ENCODE results near the gene BCAS3. TPM values are rescaled to one million over a fixed set of nuclear protein-coding genes. Genes with fewer than 3 reads are reported as not detected.

BCAS3 gene
- total and polyA plus RNA-seq, 2 donors (not counting 1 experiment from before 2014, with no cell fraction given): 13.9 to 73.4 TPM

DNA sequence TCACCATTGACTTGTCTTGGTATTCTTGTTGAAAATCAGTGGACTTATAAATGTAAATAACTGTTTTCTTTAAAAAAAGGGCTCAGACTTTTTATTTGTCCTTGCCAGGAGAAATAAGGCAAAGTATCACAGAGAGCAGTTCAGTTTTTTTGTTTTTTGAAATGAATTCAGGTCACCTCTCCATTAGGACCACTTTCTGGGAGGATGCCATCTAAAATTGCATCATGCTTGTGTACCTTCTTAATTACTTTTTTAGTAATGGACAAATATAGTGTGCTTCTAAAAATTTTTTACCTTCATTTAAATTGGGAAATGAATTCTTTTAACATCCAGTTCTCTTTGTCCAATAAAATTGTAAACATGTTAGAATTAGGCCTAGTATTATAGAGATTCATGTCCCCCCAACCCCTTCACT is 210.0 kb downstream of the BCAS3 start:
- H3K27ac Mint-ChIP-seq: no peak overlapping the region
- Histone ChIP-seq H3K4me2 (replicated peaks; ENCODE audit: low read depth, low read length, poor library complexity, severe bottlenecking) (no peak overlapping the region), H3K27me3 (replicated peaks in 1 of 4; ENCODE audit: control extremely low read depth in 1 of 4, control insufficient read depth in 3 of 4, insufficient read depth in 4 of 4, low read length in 3 of 4) (no peaks in the 10 kb centered on the region), H3K79me2 (ENCODE audit: control insufficient read depth, insufficient read depth, low read length) (no peaks in the 10 kb centered on the region), H3K27ac (ENCODE audit: low read length in 2 of 2) (no peak overlapping the region), H3K4me3 (ENCODE audit: control extremely low read depth in 1 of 5, extremely low read depth in 1 of 5, insufficient read depth in 1 of 5, low read depth in 2 of 5, low read length in 4 of 5) (no peak overlapping the region), H3K4me1 (ENCODE audit: control insufficient read depth in 2 of 2, insufficient read depth in 2 of 2, low read length in 2 of 2) (no peaks in the 10 kb centered on the region), H3K9me3 (ENCODE audit: control extremely low read depth in 1 of 3, control insufficient read depth in 2 of 3, insufficient read depth in 1 of 3, low read length in 2 of 3) (no peaks in the 10 kb centered on the region), H2AFZ (ENCODE audit: insufficient read depth, low read depth, low read length, poor library complexity, severe bottlenecking) (no peak overlapping the region), H3K9ac (ENCODE audit: low read length) (no peak overlapping the region), H3K36me3 (replicated peaks in 1 of 2; ENCODE audit: control extremely low read depth in 1 of 2, control insufficient read depth in 1 of 2, extremely low read depth in 1 of 2, insufficient read depth in 2 of 2, low read length in 1 of 2) (no peaks in the 10 kb centered on the region), H4K20me1 (ENCODE audit: control insufficient read depth, insufficient read depth, low read length, poor library complexity, severe bottlenecking) (no peaks in the 10 kb centered on the region)
- TF ChIP-seq EZH2 (IDR thresholded peaks at IDR 0.05; ENCODE audit: borderline replicate concordance, insufficient read depth, low read depth, low read length, poor library complexity, severe bottlenecking): no peak
- TF ChIP-seq CTCF (IDR thresholded peaks at IDR 0.05): no peak
- ChIA-PET CTCF (no interaction called here), POLR2A (no interaction called here)
- DNase-seq (no peak), ATAC-seq (ENCODE audit: low read depth) (no peak)
- intact Hi-C loops (cut with micrococcal nuclease): no loop called here
- H3K4me3 Mint-ChIP-seq: no peak overlapping the region
- no peaks in the 10 kb centered on the region for H3K9me3 Mint-ChIP-seq (ENCODE audit: insufficient read depth)
- no peaks in the 10 kb centered on the region for H3K27me3 Mint-ChIP-seq
- H3K4me1 Mint-ChIP-seq: no peaks in the 10 kb centered on the region

DNA sequence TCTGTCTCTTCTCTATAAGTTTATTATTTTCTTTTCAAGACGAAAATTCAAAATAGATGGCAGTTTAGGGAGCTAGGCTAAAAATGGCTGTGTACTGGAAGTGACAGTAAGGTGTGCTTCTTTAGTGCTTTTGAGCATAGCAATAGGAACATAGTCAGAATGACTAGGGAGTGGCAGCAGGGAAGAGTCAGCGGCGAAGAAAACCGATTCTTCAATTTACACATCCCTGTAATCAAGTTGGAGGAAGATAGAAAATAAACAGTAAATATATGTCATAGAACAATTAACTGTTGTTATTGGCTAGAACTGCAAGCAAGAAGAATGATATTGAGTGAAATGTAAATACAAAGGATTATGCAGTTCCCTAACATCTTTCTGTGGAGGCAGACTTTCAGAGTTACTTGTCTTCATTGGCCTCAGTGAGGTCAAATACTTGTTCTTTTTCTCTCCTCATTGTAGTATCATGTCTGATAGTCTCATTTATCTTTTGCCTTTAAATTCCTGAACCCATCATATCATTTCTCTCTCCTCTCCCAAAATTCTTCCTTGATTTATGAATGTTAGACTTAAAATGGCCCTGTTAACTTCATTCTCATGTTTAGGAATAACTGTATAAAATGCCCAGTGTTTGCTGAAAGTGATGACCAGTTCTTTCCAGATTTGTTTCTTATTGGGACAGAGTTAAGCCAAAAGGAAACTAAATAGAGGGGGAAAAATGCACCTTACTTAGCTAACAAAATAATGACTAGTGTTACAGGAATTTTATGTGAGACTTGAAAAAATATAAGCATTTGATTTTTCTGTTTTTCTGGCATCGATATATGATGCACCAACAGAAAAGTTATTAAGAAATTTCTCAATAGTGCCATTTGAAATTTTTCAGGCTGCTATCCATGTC is 211.4 kb downstream of the BCAS3 start:
- Histone ChIP-seq H3K27ac (ENCODE audit: low read length in 2 of 2) (no peak overlapping the region), H3K79me2 (ENCODE audit: control insufficient read depth, insufficient read depth, low read length) (no peaks in the 10 kb centered on the region), H3K4me1 (ENCODE audit: control insufficient read depth in 2 of 2, insufficient read depth in 2 of 2, low read length in 2 of 2) (no peaks in the 10 kb centered on the region), H4K20me1 (ENCODE audit: control insufficient read depth, insufficient read depth, low read length, poor library complexity, severe bottlenecking) (no peaks in the 10 kb centered on the region), H2AFZ (ENCODE audit: insufficient read depth, low read depth, low read length, poor library complexity, severe bottlenecking) (no peak overlapping the region), H3K27me3 (replicated peaks in 1 of 4; ENCODE audit: control extremely low read depth in 1 of 4, control insufficient read depth in 3 of 4, insufficient read depth in 4 of 4, low read length in 3 of 4) (no peaks in the 10 kb centered on the region), H3K9me3 (ENCODE audit: control extremely low read depth in 1 of 3, control insufficient read depth in 2 of 3, insufficient read depth in 1 of 3, low read length in 2 of 3) (peaks cover 0 to 5% (median 2%) of the 10 kb centered on the region in 3 donors), H3K4me3 (ENCODE audit: control extremely low read depth in 1 of 5, extremely low read depth in 1 of 5, insufficient read depth in 1 of 5, low read depth in 2 of 5, low read length in 4 of 5) (no peak overlapping the region), H3K36me3 (replicated peaks in 1 of 2; ENCODE audit: control extremely low read depth in 1 of 2, control insufficient read depth in 1 of 2, extremely low read depth in 1 of 2, insufficient read depth in 2 of 2, low read length in 1 of 2) (no peaks in the 10 kb centered on the region), H3K4me2 (replicated peaks; ENCODE audit: low read depth, low read length, poor library complexity, severe bottlenecking) (no peak overlapping the region), H3K9ac (ENCODE audit: low read length) (no peak overlapping the region)
- TF ChIP-seq EZH2 (IDR thresholded peaks at IDR 0.05; ENCODE audit: borderline replicate concordance, insufficient read depth, low read depth, low read length, poor library complexity, severe bottlenecking): no peak
- no peak for TF ChIP-seq CTCF (IDR thresholded peaks at IDR 0.05)
- POLR2A ChIA-PET: no interaction called here
- CTCF ChIA-PET: no interaction called here
- no peak overlapping the region for H3K4me3 Mint-ChIP-seq
- no CpG with 5 or more reads among the region's 5 CpGs for WGBS (ENCODE audit: insufficient coverage)
- H3K27me3 Mint-ChIP-seq: no peaks in the 10 kb centered on the region
- H3K27ac Mint-ChIP-seq: no peak overlapping the region
- H3K9me3 Mint-ChIP-seq (ENCODE audit: insufficient read depth): no peaks in the 10 kb centered on the region
- ATAC-seq (ENCODE audit: low read depth): no peak
- H3K4me1 Mint-ChIP-seq: no peaks in the 10 kb centered on the region
- intact Hi-C loops (cut with micrococcal nuclease): no loop called here
- DNase-seq: no peak
